Fibroblast of the aortic adventitia (primary cell): ENCODE data around the gene RTRAF. TPM values are rescaled to one million over a fixed set of nuclear protein-coding genes. Genes with fewer than 3 reads are reported as not detected.

Experiments used
- DNase-seq: peaks from one replicate; pipeline ENCODE4 v3.0.0-alpha.2; 2010; ENCODE audit warnings: low read depth
- H3K4me3 ChIP-seq: 2 replicates; pipeline ENCODE4 v1.5.1; 2011; ENCODE audit warnings: low read depth, mild to moderate bottlenecking, control low read depth, low read length, moderate library complexity
- CTCF ChIP-seq: IDR thresholded peaks from 2 replicates; pipeline ENCODE4 v1.5.1; 2011; ENCODE audit warnings: mild to moderate bottlenecking, low read length, control low read depth, inconsistent platforms; ENCODE audit not compliant: insufficient read depth
- total RNA-seq: library from RNA; depleted of rRNA; stranded (reverse); fragments of >200 nt; gene quantifications from 2 replicates; pipeline ENCODE4 v1.2.3, GENCODE V29; 2012; ENCODE audit warnings: low replicate concordance

Gene RTRAF
- total RNA-seq, 1 donor = 98.2 TPM

- peak; percentile 61 for DNase-seq
- no peak overlapping the region for H3K4me3 ChIP-seq
- no peak for TF ChIP-seq CTCF
Observed at GRCh38 chr14:51999084-51999483, 9.7 kb downstream of the RTRAF start.

- TF ChIP-seq CTCF = no peak
- DNase-seq = peak; percentile 35
- no peak overlapping the region for H3K4me3 ChIP-seq
Observed at GRCh38 chr14:52000019-52000582, 10.8 kb downstream of the RTRAF start.

GRCh38 chr14:52000696-52001095 is 11.3 kb downstream of the RTRAF start:
- no peak overlapping the region for H3K4me3 ChIP-seq
- no peak for DNase-seq
- TF ChIP-seq CTCF = no peak

GRCh38 chr14:52002542-52002941 is 13.2 kb downstream of the RTRAF start:
- no peak overlapping the region for H3K4me3 ChIP-seq
- DNase-seq = no peak
- TF ChIP-seq CTCF = no peak

GRCh38 chr14:52003324-52003723 is 14.0 kb downstream of the RTRAF start:
- DNase-seq = peak; percentile 58
- TF ChIP-seq CTCF = no peak
- no peak overlapping the region for H3K4me3 ChIP-seq

GRCh38 chr14:52005625-52006024 is 16.3 kb downstream of the RTRAF start:
- no peak overlapping the region for H3K4me3 ChIP-seq
- TF ChIP-seq CTCF = no peak
- DNase-seq = no peak

- TF ChIP-seq CTCF = no peak
- DNase-seq = no peak
Observed at GRCh38 chr14:52006361-52006760, 17.0 kb downstream of the RTRAF start.

More at GRCh38 chr14:52006361-52006760, 17.0 kb downstream of the RTRAF start:
- no peak overlapping the region for H3K4me3 ChIP-seq
